ENCODE measurements around the gene DAGLA. TPM values are rescaled to one million over a fixed set of nuclear protein-coding genes. Genes with fewer than 3 reads are reported as not detected.

DAGLA gene
- total and polyA plus RNA-seq, 2 donors (not counting 3 experiments of a cell fraction or from before 2014, with no cell fraction given): 2.5 to 4.7 TPM

- Histone ChIP-seq H3K4me2 (ENCODE audit: insufficient read depth, low read length) (no peak overlapping the region), H3K9ac (replicated peaks; ENCODE audit: extremely low read depth, insufficient read depth, low read length) (no peak overlapping the region), H4K20me1 (replicated peaks; ENCODE audit: control insufficient read depth, extremely low read depth, insufficient read depth, low read length) (no peaks in the 10 kb centered on the region), H2AFZ (ENCODE audit: low read depth, low read length) (no peak overlapping the region), H3K9me3 (replicated peaks; ENCODE audit: control insufficient read depth, insufficient read depth, low read length) (no peaks in the 10 kb centered on the region), H3K79me2 (ENCODE audit: control insufficient read depth, insufficient read depth, low read length) (no peaks in the 10 kb centered on the region), H3K9me1 (replicated peaks; ENCODE audit: control insufficient read depth, extremely low read depth, insufficient read depth, low read length) (no peaks in the 10 kb centered on the region), H3K27ac (ENCODE audit: insufficient read depth, low read depth, low read length) (no peak overlapping the region), H3K4me1 (ENCODE audit: control insufficient read depth, extremely low read depth, insufficient read depth, low read length) (peaks cover 26% of the 10 kb centered on the region), H3K27me3 (ENCODE audit: control insufficient read depth in 2 of 2, insufficient read depth in 2 of 2, low read length in 2 of 2) (no peaks in the 10 kb centered on the region), H3K36me3 (ENCODE audit: control insufficient read depth in 2 of 2, extremely low read depth in 1 of 2, insufficient read depth in 2 of 2, low read length in 2 of 2) (no peaks in the 10 kb centered on the region), H3K4me3 (replicated peaks in 1 of 3; ENCODE audit: insufficient read depth in 1 of 3, low read depth in 1 of 3, low read length in 3 of 3) (no peak overlapping the region)
- FAIRE-seq (no peak), DNase-seq (ENCODE audit: low read depth, low spot score) (no peak)
- dilution Hi-C loops (cut with MboI; ENCODE audit: extremely low pct_ligation_motif_present, low sequenced_read_pairs) (no loop called here), intact Hi-C loops (cut with micrococcal nuclease) (no loop called here)
- ChIA-PET POLR2A (no interaction called here), CTCF (interaction anchor here (1.5 to 1.7 kb wide), 2 partner anchors 14 to 47 kb away, joined by 3 to 6 read pairs; no protein-coding TSS in a partner anchor)
- TF ChIP-seq JUN (IDR thresholded peaks at IDR 0.05; ENCODE audit: borderline replicate concordance, insufficient read depth, insufficient read length, low read depth) (no peak), MYC (IDR thresholded peaks at IDR 0.05; ENCODE audit: low read depth, low read length) (no peak), GATA2 (IDR thresholded peaks at IDR 0.05; ENCODE audit: insufficient read depth, insufficient read length, low read depth, low read length) (no peak), FOS (IDR thresholded peaks at IDR 0.05; ENCODE audit: borderline replicate concordance, insufficient read depth, low read length) (no peak), POLR2A (IDR thresholded peaks at IDR 0.05; ENCODE audit: low read depth, low read length) (no peak), EZH2 (IDR thresholded peaks at IDR 0.05; ENCODE audit: borderline replicate concordance, low read depth, low read length, severe bottlenecking) (no peak), POLR2AphosphoS5 (IDR thresholded peaks at IDR 0.05; ENCODE audit: insufficient read depth, low read depth, low read length) (no peak)
- TF ChIP-seq, protein P1, sequence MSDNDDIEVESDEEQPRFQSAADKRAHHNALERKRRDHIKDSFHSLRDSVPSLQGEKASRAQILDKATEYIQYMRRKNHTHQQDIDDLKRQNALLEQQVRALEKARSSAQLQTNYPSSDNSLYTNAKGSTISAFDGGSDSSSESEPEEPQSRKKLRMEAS (IDR thresholded peaks at IDR 0.05; ENCODE audit: insufficient read depth, insufficient read length): no peak
- TF ChIP-seq, protein P2, sequence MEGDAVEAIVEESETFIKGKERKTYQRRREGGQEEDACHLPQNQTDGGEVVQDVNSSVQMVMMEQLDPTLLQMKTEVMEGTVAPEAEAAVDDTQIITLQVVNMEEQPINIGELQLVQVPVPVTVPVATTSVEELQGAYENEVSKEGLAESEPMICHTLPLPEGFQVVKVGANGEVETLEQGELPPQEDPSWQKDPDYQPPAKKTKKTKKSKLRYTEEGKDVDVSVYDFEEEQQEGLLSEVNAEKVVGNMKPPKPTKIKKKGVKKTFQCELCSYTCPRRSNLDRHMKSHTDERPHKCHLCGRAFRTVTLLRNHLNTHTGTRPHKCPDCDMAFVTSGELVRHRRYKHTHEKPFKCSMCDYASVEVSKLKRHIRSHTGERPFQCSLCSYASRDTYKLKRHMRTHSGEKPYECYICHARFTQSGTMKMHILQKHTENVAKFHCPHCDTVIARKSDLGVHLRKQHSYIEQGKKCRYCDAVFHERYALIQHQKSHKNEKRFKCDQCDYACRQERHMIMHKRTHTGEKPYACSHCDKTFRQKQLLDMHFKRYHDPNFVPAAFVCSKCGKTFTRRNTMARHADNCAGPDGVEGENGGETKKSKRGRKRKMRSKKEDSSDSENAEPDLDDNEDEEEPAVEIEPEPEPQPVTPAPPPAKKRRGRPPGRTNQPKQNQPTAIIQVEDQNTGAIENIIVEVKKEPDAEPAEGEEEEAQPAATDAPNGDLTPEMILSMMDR (IDR thresholded peaks at IDR 0.05; ENCODE audit: extremely low read depth in 1 of 2, insufficient read depth in 1 of 2, low read depth in 1 of 2, low read length in 2 of 2): no peak
- no TSS peak for BruUV-seq (replicated peaks)
Measured at GRCh38 chr11:61686066-61686465, 5.9 kb downstream of the DAGLA start.

All from endothelial cell of umbilical vein (primary cell).